ENCODE data around the gene TCERG1L.

- TF ChIP-seq POLR2AphosphoS5 (IDR thresholded peaks at IDR 0.05; ENCODE audit: insufficient read depth in 1 of 2, low read depth in 1 of 2): no peak
- no peak for TF ChIP-seq POLR2A (IDR thresholded peaks at IDR 0.05)
- TF ChIP-seq CTCF (IDR thresholded peaks at IDR 0.05): no peak
These were observed 201.2 kb downstream of the TCERG1L start for GRCh38 chr10:131110241-131110783.
